DMS53 treated with DMSO at 0.1 percent for 48 hours (cell line): Measurements from ENCODE around the gene CHTF18.

Experiments used
- DNase-seq: peaks from one replicate; lab custom pipeline; 2025; ENCODE audit not compliant: unreplicated experiment; lab: John Stamatoyannopoulos, UW

CHTF18 gene

GRCh38 chr16:843771-844170, 55.4 kb downstream of the CHTF18 start:
- no peak for DNase-seq

DNA sequence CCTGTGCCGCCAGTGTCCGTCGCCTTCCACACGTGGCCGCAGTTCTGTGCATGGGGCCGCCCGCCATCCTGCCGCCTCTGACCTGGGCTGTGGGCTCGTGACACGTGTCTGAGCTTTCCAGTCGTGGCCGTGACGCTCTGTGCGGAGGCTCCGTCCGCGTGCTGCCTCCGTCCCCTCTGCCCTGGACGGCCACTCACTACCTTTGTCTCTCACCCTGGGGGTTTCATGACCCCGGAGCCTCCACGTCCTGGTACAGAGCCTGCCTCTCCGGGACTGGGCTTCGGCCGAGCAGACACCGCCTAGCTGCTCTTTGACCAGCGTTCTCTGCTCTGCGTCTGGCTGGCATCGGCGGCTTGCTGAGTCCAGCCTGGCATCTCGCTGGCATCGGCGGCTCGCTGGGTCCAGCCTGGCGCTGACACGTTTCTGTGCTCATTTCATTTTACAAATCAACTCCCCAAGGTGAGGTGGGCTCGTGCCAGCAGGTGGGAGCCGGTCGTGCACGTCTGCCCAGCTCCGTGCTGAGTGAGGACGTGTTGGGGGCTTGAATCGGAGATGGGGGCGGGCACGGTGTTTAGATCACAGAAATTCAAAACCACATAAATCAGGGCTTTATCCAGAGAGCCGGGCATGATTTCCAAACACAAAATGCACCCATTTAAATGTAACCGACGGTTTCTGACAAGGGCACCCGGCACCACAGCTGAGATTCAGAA, 56.4 kb downstream of the CHTF18 start:
- DNase-seq = no peak

- no peak for DNase-seq
These were observed 56.9 kb downstream of the CHTF18 start for GRCh38 chr16:845351-845745.

- no peak for DNase-seq
These were observed 58.7 kb downstream of the CHTF18 start for GRCh38 chr16:847151-847550.
